Skeletal muscle satellite cell (primary cell): Measurements from ENCODE around the gene C17orf67.
"Not testable (repeated sequence)": the region's sequence is repeated elsewhere in the genome, so short reads cannot be mapped to it uniquely, and the experiment has no call there.

Experiments
- H3K27me3 ChIP-seq: 2 replicates; pipeline ENCODE4 v1.7.0; 2013; ENCODE audit warnings: low read length; ENCODE audit not compliant: control insufficient read depth, insufficient read depth
- H3K36me3 ChIP-seq: 2 replicates; pipeline ENCODE4 v1.7.0; 2013; ENCODE audit warnings: mild to moderate bottlenecking, control low read depth, low read length; ENCODE audit not compliant: insufficient read depth
- H3K4me1 ChIP-seq: 2 replicates; pipeline ENCODE4 v1.7.0; 2013; ENCODE audit warnings: low read length; ENCODE audit not compliant: control insufficient read depth, insufficient read depth
- H3K4me2 ChIP-seq: 2 replicates; pipeline ENCODE4 v1.7.0; 2013; ENCODE audit warnings: mild to moderate bottlenecking, low read length
- H3K4me3 ChIP-seq: 2 replicates; pipeline ENCODE4 v1.7.0; 2013; ENCODE audit warnings: low read length
- H3K9ac ChIP-seq: 2 replicates; pipeline ENCODE4 v1.7.0; 2013; ENCODE audit warnings: mild to moderate bottlenecking, low read depth, low read length, moderate library complexity
- H3K9me3 ChIP-seq: replicated peaks from 2 replicates; pipeline ENCODE4 v1.7.0; 2013; ENCODE audit warnings: mild to moderate bottlenecking, control low read depth, low read length

The C17orf67 gene

GRCh38 chr17:56771975-56772374 lies 61.7 kb downstream of the C17orf67 start:
- H3K4me2 ChIP-seq: no peak overlapping the region
- H3K9ac ChIP-seq: no peak overlapping the region
- H3K9me3 ChIP-seq: no peaks in the 10 kb centered on the region

GRCh38 chr17:56771563-56771962 lies 62.2 kb downstream of the C17orf67 start:
- Histone ChIP-seq H3K9me3 (no peaks in the 10 kb centered on the region), H3K4me1 (no peaks in the 10 kb centered on the region)

More at GRCh38 chr17:56771975-56772374, 61.7 kb downstream of the C17orf67 start:
- Histone ChIP-seq H3K36me3 (no peaks in the 10 kb centered on the region), H3K27me3 (peaks cover 5% of the 10 kb centered on the region), H3K4me1 (no peaks in the 10 kb centered on the region), H3K4me3 (no peak overlapping the region)

GRCh38 chr17:56770427-56770826 lies 63.3 kb downstream of the C17orf67 start:
- H3K4me1 ChIP-seq: no peaks in the 10 kb centered on the region
- no peak overlapping the region for H3K4me3 ChIP-seq
- H3K4me2 ChIP-seq: no peak overlapping the region
- H3K9me3 ChIP-seq: no peaks in the 10 kb centered on the region
- H3K27me3 ChIP-seq: peaks cover 5% of the 10 kb centered on the region
- no peaks in the 10 kb centered on the region for H3K36me3 ChIP-seq
- H3K9ac ChIP-seq: no peak overlapping the region

More at GRCh38 chr17:56771563-56771962, 62.2 kb downstream of the C17orf67 start:
- Histone ChIP-seq H3K36me3 (no peaks in the 10 kb centered on the region), H3K27me3 (peaks cover 5% of the 10 kb centered on the region), H3K4me2 (no peak overlapping the region), H3K4me3 (no peak overlapping the region), H3K9ac (no peak overlapping the region)

- H3K4me3 ChIP-seq: no peak overlapping the region
- H3K9ac ChIP-seq: no peak overlapping the region
- H3K9me3 ChIP-seq: no peaks in the 10 kb centered on the region
- no peaks in the 10 kb centered on the region for H3K4me1 ChIP-seq
- no peaks in the 10 kb centered on the region for H3K36me3 ChIP-seq
- H3K4me2 ChIP-seq: no peak overlapping the region
- no peaks in the 10 kb centered on the region for H3K27me3 ChIP-seq
Measured at GRCh38 chr17:56765449-56765848, 68.3 kb downstream of the C17orf67 start.

- H3K27me3 ChIP-seq: no peaks in the 10 kb centered on the region
- no peaks in the 10 kb centered on the region for H3K36me3 ChIP-seq
- H3K4me2 ChIP-seq: no peak overlapping the region
- H3K9ac ChIP-seq: no peak overlapping the region
- H3K9me3 ChIP-seq: no peaks in the 10 kb centered on the region
- no peak overlapping the region for H3K4me3 ChIP-seq
- H3K4me1 ChIP-seq: no peaks in the 10 kb centered on the region
Measured at GRCh38 chr17:56762988-56763387, 70.7 kb downstream of the C17orf67 start.

GRCh38 chr17:56762144-56762543 lies 71.6 kb downstream of the C17orf67 start:
- Histone ChIP-seq H3K4me1 (peaks cover 4% of the 10 kb centered on the region), H3K4me2 (no peak overlapping the region), H3K9ac (no peak overlapping the region), H3K27me3 (no peaks in the 10 kb centered on the region), H3K4me3 (no peak overlapping the region), H3K36me3 (no peaks in the 10 kb centered on the region), H3K9me3 (no peaks in the 10 kb centered on the region)

GRCh38 chr17:56761387-56761786 lies 72.3 kb downstream of the C17orf67 start:
- Histone ChIP-seq H3K9ac (no peak overlapping the region), H3K36me3 (no peaks in the 10 kb centered on the region), H3K27me3 (no peaks in the 10 kb centered on the region), H3K4me3 (no peak overlapping the region), H3K4me1 (peaks cover 10% of the 10 kb centered on the region), H3K4me2 (no peak overlapping the region), H3K9me3 (no peaks in the 10 kb centered on the region)

- H3K9me3 ChIP-seq, H3K4me3 ChIP-seq, H3K4me2 ChIP-seq, H3K27me3 ChIP-seq, H3K9ac ChIP-seq, H3K36me3 ChIP-seq: not testable (repeated sequence)
- peaks cover 30% of the 10 kb centered on the region for H3K4me1 ChIP-seq
Measured at GRCh38 chr17:56757611-56758010, 76.1 kb downstream of the C17orf67 start.

- no peaks in the 10 kb centered on the region for H3K36me3 ChIP-seq
- H3K4me3 ChIP-seq: no peak overlapping the region
- peaks cover 33% of the 10 kb centered on the region for H3K4me1 ChIP-seq
- no peaks in the 10 kb centered on the region for H3K27me3 ChIP-seq
- peak overlapping the region; percentile 48 for H3K4me2 ChIP-seq
- H3K9ac ChIP-seq: peak overlapping the region; percentile 12
- no peaks in the 10 kb centered on the region for H3K9me3 ChIP-seq
Measured at GRCh38 chr17:56756536-56756935, 77.2 kb downstream of the C17orf67 start.

GRCh38 chr17:56755310-56755709 lies 78.4 kb downstream of the C17orf67 start:
- no peaks in the 10 kb centered on the region for H3K27me3 ChIP-seq
- H3K4me3 ChIP-seq: no peak overlapping the region
- H3K4me2 ChIP-seq: peak overlapping the region; percentile 50
- no peaks in the 10 kb centered on the region for H3K36me3 ChIP-seq
- peaks cover 42% of the 10 kb centered on the region for H3K4me1 ChIP-seq
- no peaks in the 10 kb centered on the region for H3K9me3 ChIP-seq
- H3K9ac ChIP-seq: peak overlapping the region; percentile 75

GRCh38 chr17:56754523-56755208 lies 79.1 kb downstream of the C17orf67 start:
- Histone ChIP-seq H3K27me3 (no peaks in the 10 kb centered on the region), H3K4me1 (peaks cover 48% of the 10 kb centered on the region), H3K9me3 (no peaks in the 10 kb centered on the region), H3K9ac (peak overlapping the region; percentile 75), H3K4me3 (no peak overlapping the region), H3K36me3 (no peaks in the 10 kb centered on the region), H3K4me2 (peak overlapping the region; percentile 50)

GRCh38 chr17:56752263-56752836 lies 81.4 kb downstream of the C17orf67 start:
- Histone ChIP-seq H3K9me3 (no peaks in the 10 kb centered on the region), H3K27me3 (no peaks in the 10 kb centered on the region), H3K36me3 (no peaks in the 10 kb centered on the region), H3K9ac (no peak overlapping the region), H3K4me3 (no peak overlapping the region), H3K4me2 (no peak overlapping the region), H3K4me1 (peaks cover 50% of the 10 kb centered on the region)
